ENCODE results near the gene ABCC2.
"Not testable (repeated sequence)": the region's sequence is repeated elsewhere in the genome, so short reads cannot be mapped to it uniquely, and the experiment has no call there.

Gene ABCC2

DNA sequence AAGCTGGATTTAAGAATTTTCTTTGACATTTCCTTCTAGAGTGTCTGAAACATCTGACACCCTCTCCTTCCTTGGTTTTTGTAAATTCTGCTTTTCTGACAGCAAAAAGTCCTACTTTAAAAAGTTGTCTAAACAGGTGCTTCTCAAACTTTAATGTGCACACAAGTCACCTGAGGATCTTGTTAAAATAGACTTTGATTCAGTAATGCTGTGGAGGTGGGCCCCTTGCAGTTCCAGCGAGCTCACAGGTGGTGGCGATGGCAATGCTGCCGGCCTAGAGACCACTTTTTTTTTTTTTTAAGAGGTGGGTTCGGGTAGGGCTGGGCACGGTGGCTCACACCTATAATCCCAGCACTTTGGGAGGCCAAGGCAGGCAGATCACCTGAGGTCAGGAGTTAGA, 77.1 kb downstream of the ABCC2 start:
- no peak for DNase-seq

DNA sequence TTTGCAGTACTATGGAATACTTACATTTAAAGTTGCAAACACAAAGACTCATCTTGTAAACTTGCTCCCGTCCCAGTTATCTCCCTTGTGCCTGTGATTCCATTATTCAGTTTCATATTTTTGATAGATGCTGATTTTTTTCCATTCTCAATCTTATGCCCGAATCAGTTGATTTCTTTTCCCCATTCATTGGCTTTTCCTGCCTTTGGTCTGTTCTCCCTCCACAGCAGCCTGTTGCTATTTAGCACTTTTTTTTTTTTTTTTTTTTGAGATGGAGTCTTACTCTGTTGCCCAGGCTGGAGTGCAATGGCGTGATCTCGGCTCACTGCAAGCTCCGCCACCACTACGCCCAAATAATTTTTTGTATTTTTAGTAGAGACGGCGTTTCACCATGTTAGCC, 78.0 kb downstream of the ABCC2 start:
- no peak for DNase-seq

DNA sequence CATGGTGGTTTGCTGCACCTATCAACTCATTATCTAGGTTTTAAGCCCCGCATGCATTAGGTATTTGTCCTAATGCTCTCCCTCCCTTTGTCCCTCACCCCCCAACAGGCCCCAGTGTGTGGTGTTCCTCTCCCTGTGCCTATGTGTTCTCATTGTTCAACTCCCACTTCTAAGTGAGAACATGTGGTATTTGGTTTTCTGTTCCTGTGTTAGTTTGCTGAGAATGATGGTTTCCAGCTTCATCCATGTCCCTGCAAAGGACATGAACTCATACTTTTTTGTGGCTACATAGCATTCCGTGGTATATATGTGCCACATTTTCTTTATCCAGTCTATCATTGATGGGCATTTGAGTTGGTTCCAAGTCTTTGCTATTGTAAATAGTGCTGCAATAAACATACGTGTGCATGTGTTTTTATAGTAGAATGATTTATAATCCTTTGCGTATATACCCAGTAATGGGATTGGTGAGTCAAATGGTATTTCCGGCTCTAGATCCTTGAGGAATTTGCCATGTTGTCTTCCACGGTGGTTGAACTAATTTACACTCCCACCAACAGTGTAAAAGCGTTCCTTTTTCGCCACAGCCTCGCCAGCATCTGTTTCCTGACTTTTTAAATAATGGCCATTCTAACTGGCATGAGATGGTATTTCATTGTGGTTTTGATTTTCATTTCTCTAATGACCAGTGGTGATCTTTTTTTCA, 81.2 kb downstream of the ABCC2 start:
- not testable (repeated sequence) for DNase-seq

DNA sequence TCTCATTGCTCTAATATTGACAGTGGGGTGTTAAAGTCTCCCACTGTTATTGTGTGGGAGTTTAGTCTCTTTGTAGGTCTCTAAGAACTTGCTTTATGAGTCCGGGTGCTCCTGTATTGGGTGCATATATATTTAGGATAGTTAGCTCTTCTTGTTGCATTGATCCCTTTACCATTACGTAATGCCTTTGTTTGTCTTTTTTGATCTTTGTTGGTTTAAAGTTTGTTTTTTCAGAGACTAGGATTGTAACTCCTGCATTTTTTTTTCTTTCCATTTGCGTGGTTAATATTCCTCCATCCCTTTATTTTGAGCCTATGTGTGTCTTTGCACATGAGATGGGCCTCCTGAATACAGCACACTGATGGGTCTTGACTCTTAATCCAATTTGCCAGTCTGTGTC, 84.8 kb downstream of the ABCC2 start:
- not testable (repeated sequence) for DNase-seq

DNA sequence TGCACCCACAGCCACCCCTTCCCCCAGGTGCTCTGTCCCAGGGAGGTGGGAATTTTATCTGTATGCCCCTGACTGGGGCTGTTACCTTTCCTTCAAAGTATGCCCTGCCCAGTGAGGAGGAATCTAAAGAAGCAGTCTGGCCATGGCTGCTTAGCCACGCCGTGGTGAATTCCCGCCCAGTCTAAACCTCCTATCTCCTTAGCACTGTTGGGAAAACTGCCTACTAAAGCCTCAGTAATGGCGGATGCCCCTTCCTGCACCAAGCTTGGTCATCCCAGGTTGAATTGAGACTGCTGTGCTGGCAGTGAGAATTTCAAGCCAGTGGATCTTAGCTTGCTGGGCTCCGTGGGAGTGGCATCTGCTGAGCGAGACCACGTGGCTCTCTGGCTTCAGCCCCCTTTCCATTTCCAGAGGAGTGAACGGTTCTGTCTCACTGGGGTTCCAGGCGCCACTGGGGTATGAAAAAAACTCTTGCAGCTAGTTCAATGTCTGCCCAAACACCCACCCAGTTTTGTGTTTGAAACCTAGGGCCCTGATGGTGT, 87.2 kb downstream of the ABCC2 start:
- no peak for DNase-seq

DNA sequence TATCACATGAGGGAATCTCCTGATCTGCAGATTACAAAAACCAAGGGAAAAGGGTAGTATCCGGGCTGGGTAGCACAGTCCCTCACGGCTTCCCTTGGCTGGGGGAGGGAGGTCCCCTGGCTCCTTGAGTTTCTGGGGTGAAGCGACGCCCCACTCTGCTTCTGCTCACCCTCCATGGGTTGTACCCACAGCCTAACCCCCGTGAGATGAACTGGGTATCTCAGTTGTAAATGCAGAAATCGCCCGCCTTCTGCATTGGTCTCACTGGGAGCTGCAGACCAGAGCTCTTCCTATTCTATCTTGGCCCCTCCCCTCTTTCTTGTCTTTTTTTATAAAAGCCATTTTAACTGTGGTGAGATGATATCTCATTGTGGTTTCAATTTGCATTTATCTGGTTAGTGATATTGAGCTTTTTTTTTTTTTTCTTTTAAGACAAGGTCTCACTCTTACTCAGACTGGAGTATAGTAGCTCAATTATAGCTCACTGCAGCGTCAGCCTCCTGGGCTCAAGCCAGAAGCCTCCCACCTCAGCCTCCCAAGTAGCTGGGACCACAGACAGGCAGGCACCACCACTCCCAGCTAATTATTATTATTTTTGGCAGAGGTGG, 87.8 kb downstream of the ABCC2 start:
- no peak for DNase-seq

DNA sequence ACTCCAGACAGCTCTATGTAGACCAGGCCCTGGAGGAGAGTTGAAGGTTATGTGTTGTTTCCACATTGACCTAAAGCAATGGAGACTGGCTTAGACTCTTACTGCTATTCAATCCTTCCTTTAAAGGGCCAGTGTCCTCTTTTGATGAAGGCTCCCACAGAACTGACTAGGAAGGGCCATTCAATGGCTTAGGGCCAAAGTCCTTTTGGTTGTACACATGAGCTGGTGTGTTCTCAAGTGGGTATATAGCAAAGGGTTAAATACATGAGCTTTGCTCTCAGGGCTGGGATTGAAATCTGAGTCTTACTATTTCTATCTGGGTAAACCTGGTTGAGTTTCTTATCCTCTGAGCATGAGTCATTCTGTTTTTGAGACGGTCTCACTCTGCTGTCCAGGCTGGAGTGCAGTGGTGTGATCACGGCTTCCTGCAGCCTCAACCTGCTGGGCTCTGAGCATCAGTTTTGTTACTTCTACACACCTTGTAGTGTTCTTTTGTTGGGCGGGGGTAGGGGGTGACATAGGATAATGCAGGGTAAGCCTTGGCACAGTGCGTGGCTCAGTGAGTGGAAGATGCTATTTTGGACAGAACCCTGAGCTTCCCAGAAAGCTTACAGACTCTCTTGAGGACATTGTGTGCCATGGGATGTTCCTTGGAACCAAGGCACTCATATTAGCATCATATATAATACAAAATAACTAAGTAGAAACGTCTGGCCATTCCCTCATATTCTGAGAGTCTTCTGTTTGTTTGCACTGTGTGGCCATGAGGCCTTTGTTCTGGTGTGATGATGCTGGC, 90.1 kb downstream of the ABCC2 start:
- no peak for DNase-seq

DNA sequence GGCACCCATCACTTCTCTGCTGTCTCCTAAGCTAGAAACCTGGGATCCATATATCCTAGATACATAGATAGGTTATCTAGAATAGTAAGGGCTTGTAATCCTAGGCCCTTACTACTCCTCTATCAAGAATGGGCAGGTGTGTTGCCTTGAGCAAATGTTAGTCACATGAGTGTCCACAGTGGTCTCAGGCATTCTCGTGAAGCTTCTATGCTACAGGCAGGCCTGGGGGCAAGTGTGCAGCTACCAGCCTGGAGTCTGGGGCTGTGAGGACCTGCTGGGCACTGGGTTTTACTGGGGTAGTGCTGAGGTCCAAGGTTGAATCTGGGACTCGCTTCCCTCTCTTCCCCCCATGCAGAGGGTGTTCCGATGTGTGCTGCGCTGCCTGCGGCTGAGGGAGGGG, 91.4 kb downstream of the ABCC2 start:
- DNase-seq = no peak

DNA sequence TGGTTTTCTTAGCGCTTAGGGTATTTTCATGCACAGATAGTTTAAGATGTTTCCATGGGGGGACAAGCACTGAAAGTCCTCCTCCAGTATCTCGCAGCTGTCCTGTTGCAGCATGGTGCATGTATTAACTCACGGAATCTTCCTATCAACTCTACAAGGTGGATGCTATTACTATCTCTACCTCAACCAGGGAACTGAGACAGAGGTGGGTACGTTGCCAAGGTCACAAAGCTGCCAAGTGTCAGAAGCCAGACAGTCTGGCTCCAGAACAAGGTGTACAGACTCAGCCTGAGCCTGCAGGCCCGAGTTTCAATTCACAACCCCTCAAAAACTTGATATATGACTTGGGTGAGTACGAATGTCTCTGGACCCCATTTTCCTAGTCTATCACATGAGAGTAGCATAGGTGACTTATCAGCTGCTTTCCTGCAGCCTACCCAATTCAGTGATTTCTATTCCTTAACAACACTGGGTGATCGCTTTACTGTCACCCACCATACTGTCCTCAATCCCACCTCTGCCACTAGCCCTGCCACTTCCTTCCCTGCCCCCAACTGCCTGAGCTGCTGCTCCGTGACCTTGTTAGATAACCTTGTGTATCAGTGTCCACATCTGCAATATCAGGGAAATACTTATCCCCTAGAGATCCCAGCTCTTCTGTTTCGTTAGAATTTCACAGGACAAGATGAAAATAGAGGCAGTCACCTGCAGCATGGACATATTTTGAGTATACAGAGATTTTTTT, 92.1 kb downstream of the ABCC2 start:
- no peak for DNase-seq

DNA sequence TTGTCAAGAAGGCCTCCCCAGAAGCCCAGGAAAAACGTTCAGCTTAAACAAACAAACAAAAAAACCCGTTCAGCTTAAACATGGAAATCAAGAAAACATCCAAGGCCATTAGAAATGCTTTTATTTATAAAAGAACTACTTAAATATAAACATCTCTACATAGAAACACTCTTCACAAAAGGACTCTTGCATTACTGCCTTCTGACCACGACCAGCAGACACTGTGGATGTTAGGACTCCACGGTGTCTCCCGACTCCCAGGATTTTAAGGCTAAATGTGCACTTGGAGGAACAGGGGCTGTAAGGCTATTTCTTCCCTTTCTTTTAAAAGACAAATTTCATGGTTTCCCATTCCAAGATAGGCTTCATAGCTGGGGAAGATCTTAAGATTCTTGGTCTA, 93.0 kb downstream of the ABCC2 start:
- DNase-seq = no peak

DNA sequence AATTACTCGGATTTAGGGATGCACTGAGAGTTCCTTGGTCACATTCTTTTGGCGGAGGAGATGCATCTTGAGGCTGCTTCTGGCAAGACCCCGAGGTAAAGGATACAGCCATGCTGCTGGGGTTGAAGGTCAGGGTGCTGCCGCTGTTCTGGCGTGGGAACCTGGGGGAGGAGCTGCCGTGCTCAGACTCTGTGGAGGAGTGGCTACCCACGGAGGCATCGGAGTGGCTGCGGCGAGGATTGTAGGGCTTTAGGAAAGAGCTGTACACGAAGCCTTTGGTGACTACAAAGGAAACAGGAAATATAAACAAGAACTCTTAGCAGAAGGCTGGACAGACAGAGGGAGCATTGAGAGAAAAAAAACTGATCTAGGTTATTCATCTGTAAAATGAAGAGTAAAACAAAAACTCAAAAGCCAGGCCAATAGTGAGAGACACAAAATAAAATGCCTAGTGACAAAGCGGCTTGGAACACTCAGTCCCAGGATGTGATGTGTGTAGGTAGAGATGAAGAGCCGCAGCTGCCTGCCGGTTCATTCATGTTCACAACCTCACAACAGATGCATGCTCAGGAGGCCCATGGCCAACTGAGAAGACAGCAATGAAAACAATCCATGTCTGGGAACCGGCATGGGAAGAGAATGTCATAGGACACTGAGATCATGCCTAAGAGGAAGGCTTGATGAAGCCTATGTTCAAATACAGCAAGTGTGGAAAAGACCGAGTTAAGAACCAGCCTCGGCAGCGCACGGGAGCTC, 97.8 kb downstream of the ABCC2 start:
- no peak for DNase-seq

DNA sequence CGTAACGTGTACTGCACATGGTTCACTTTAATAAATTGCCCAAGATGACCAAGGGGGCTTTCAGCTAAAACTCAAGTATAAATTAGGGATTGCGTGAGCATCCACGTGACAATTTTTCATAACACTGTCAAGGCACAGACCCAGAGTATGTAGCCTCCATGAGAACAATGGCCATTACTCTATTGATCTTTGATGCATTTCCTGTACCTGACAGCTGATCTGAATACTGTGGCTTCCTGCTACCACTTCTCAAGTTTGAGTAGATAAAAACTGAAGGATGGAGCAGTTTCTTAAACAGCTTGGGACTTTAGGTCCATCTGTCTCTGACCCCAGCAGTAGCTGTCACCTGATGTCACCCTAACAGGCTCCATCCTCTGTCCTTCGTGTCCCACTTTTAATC, 98.9 kb downstream of the ABCC2 start:
- DNase-seq = no peak

DNA sequence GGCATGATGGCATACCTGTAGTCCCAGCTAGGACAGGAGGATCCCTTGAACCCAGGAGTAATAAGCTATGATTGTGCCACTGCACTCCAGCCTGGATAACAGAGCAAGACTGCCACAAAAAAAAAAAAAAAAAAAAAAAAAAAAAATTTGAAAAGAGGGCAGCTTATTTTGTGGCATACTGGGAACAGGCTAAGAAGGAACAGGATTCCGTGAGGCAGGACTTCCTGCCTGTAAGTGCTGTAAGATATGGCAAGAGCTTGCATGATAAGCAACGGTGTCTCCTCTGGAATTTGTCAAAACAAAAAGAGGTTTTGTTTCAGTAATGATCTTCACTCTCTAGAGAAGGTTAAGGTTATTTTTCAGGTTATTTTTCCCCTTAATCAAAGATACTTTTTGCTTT, 101.1 kb downstream of the ABCC2 start:
- no peak for DNase-seq

DNA sequence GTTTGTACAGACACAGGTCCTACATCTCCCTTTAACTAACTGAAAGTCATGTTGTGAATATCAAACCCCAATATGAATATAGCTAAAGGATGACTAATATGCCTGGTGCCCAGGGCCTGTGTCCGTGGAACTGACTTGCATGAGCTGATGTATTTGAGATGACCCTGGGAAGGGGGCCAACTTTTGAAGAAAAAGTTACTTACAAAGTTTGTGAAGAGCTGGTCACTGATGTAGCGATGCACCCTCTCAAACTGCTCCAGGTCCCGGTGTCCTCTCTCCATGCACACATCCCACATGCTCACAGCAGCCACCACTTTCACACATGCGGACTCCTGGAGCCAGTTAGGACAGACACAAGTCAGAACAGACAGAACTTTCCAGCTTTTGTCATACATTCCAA, 106.2 kb downstream of the ABCC2 start:
- no peak for DNase-seq

DNA sequence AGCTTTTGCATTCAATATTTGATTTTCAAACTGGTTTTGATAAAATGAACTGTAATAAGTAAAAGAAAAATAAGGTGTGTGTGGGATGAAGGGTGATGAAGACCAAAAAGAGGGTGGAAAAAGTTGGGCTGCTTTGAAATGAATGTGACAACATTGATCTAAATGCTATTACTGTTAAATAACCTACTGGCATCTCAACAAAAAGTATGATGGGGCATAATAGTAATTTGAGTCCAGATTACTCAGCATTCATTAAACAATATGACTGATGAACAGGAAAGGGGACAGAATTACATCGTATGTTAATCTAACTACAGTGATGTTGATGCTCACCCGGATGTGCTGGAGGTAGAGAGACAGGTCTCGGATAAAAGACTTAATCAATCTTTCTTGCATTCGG, 112.2 kb downstream of the ABCC2 start:
- no peak for DNase-seq

DNA sequence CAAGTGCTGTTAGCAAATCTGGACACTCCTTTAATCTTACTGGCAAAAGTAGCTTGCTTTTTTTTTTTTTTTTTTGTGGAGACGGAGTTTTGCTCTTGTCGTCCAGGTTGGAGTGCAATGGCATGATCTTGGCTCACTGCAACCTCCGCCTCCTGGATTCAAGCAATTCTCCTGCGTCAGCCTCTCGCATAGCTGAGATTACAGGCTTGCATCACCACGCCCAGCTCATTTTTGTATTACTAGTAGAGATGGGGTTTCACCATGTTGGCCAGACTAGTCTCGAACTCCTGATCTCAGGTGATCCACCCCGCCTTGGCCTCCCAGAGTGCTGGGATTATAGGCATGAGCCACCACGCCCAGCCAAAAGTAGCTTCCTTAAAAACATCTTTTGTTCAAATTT, 112.6 kb downstream of the ABCC2 start:
- DNase-seq = not testable (repeated sequence)

DNA sequence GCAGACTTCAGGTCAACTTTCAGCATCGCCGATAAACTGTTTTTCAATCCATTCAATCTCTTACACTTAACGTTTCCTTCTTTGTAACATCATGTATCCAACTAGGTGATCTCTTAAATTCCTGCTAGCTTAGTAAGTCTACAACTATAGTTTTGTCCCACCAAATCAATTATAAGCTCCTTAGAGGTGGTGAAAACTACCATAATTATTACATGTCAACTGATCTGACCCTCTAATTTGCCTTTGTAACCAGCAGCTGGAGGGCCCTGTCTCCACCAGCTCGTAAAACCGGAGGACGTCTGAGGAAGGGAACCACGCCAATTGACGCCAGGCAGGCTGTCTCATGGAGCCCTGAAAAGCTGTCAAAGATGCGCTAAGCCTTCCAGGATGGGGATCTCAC, 113.4 kb downstream of the ABCC2 start:
- no peak for DNase-seq

Measured in NCI-H1092 (cell line).